NCI-H748 (cell line): ENCODE results near the gene PTPRN2.

Experiments used
- DNase-seq: peaks from one replicate; lab custom pipeline; 2025; ENCODE audit not compliant: unreplicated experiment; lab: John Stamatoyannopoulos, UW

Gene PTPRN2

GRCh38 chr7:158447506-158448171 is 140.0 kb downstream of the PTPRN2 start:
- DNase-seq, result peak; percentile 46

- DNase-seq, result no peak
Observed at GRCh38 chr7:158447151-158447505, 140.5 kb downstream of the PTPRN2 start.

- no peak for DNase-seq
Observed at GRCh38 chr7:158446706-158447105, 140.9 kb downstream of the PTPRN2 start.

GRCh38 chr7:158446281-158446680 is 141.3 kb downstream of the PTPRN2 start:
- no peak for DNase-seq

DNA sequence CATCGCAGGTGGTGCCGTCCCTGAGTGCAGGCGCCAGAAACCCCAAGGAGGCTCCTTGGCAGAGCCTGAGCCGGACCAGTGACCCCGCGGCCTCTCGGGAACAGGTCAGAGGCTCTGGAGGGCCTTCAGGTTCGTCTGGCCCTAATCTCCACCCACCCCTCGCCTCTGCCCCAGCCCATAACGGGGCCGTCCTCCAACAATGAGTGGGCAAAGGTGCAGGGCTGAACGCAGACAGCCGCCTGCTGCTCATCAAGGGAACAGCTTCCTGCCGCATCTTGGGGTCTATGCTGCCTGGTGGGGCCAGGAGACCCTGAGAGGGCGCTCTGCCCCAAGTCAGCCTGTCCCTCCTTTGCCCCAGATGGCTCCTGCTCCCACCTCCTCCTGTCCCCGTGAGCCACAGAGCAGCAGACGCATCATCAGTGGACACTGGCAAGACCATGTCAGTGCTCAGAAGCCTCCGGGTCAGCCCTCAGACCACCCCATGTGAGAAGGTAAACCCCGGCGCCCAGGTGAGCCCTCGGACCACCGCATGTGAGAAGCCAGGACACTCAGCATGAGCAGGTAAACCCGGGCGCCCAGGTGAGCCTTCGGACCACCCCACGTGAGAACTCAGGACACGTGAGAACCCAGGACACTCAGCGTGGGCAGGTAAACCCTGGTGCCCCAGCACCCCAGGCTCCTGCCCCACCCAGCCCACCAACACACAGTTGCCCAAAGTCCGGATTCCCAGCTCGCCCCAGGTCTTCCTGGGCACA is 142.0 kb downstream of the PTPRN2 start:
- no peak for DNase-seq

GRCh38 chr7:158444501-158445420 is 142.9 kb downstream of the PTPRN2 start:
- DNase-seq, result no peak

DNA sequence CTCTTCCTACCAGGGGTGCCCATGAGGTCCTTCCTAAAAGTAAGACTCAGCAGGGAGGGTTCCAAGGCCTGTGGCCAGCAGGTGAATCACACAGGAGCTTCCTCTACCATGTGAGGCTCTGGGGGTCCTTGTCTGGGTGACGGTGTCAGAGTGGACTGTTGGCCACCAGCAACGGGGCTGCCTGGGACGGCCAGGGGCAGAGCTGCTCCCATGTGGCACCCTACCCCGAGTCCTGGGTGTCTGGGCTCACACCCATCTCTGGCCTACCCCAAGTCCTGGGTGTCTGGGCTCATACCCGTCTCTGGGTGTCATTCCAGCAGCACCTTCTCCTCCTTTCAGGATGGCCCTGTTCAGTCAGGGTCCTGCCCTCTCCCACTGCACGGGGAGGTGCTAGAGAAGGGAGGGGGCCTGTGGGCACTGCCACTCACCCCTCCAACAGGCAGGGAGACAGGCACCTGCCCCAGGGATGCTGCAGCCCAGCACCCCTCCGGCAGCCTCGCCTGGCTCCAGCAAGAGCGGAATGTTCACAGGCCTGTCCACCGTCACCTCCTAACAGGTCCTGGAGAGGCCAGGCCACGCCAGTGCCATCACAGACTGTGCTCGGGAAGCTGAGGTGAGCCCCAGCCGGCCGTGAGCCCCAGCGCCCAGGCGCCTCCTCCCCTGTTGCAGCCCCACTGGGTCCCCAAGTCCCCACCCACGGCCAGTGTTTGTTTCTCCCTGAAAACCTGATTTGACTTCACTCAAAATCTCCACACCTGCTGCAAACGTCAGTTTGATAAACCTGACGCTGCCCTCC is 143.7 kb downstream of the PTPRN2 start:
- no peak for DNase-seq

DNA sequence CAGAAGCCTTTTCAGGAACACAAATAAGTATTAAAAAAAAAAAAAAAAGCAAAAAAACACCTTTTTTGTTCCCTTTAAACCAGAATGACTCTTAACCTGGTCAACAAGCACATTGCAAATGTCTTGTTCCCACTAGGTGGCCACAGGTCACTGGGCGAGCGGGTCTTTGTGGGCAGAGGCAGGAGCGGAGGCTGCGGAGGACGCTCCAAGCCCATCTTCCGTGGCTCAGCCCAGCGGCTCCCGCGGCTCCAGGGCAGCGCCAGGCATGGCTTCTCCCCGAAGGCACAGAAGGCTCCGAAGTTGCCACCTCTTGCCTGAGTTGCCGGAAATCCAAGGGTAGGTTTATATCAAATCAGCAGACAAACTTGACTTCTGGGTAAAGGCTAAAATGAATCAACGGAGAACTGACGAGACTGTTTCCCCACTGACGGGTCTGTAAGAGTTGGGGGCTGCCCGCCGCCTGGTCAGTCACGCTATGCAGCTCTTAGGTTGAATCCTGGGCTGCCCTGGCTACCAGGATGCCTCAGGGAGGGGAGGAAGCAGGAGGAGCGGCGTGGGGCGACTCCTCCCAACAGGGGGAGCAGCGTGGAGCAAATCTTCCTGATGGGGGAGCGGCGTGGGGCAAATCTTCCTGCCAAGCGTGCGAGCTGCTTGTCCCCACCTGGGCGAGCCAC is 144.5 kb downstream of the PTPRN2 start:
- DNase-seq, result no peak

GRCh38 chr7:158442260-158442659 is 145.4 kb downstream of the PTPRN2 start:
- peak; percentile 49 for DNase-seq

DNA sequence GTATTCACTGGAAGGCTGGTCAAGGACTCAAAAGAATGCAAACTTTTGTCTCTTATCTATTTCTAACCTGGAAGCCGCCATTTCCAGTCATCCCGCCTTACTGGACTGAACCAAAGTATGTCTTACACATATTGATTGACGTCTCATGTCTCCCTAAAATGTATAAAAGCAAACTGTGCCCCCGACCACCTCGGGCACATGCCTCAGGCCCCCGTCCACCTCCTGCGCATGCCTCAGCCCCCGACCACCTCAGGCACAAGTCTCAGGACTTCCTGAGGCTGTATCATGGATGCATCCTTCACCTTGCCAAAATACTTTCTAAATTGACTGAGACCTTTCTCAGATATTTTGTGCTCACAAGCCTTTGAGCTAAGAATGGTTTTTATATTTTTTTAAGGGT is 148.6 kb downstream of the PTPRN2 start:
- DNase-seq, result no peak

GRCh38 chr7:158432369-158433341 is 155.0 kb downstream of the PTPRN2 start:
- peak; percentile 98 for DNase-seq

GRCh38 chr7:158431941-158432347 is 155.7 kb downstream of the PTPRN2 start:
- peak; percentile 38 for DNase-seq

GRCh38 chr7:158431055-158431940 is 156.3 kb downstream of the PTPRN2 start:
- DNase-seq, result no peak

GRCh38 chr7:158430308-158431034 is 157.2 kb downstream of the PTPRN2 start:
- DNase-seq, result no peak

- no peak for DNase-seq
Observed at GRCh38 chr7:158428837-158429753, 158.5 kb downstream of the PTPRN2 start.

DNA sequence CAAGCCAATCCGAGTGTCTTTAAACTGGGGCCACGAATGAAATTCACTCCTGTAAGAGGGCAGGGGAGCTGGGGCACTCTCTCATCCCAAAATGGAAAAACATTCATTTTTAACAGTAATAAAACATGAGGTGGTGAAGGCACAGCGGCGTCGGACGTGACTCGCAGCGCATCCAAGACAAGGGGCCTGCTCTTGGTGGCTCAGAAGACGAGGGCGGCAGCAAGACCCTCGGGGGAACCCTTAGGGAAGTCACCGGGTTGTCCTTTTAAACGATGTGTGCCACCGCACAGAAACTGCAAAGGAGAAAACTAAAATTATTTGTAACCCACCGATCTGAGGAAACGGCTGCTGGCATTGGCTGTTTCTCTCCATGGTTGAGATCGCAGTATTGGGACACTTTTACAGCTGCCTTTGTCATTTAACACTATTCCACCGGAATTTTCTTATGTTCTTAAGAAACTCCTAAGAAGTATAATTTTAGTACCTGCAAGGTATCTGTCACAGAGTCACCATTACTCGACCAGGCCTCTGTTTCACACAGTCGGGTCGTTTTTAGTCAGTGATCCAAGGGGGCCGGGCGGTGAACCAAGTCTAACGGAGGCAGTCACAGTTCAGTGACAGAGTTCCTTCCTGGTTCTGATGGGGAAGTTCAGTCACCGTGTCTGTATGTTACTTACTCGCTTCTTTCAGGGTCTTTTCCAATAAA is 159.3 kb downstream of the PTPRN2 start:
- no peak for DNase-seq
